ENCODE results near the gene WNT7B.

GRCh38 chr22:45917700-45918458, 59.1 kb downstream of the WNT7B start:
- TF ChIP-seq POLR2A (IDR thresholded peaks at IDR 0.05; ENCODE audit: low read length), result no peak
- no peak for TF ChIP-seq GATA1 (IDR thresholded peaks at IDR 0.05; ENCODE audit: low read depth, low read length)
